ENCODE data around the gene EGLN1. TPM values are rescaled to one million over a fixed set of nuclear protein-coding genes. Genes with fewer than 3 reads are reported as not detected.
"Not testable (repeated sequence)": the region's sequence is repeated elsewhere in the genome, so short reads cannot be mapped to it uniquely, and the experiment has no call there.

The EGLN1 gene
- total RNA-seq, 2 experiments from 2014 or later = 19.0 to 36.6 TPM

- no peak overlapping the region for H2AFZ ChIP-seq (ENCODE audit: low read length)
- H3K9me3 ChIP-seq (ENCODE audit: low read length) = no peaks in the 10 kb centered on the region
- no TSS peak for BruUV-seq (replicated peaks)
- ChIA-PET CTCF (ENCODE audit: unreplicated experiment) (no interaction called here), POLR2A (interaction anchor here (0.7 kb wide), 1 partner anchor 66 kb away, joined by 3 read pairs; no protein-coding TSS in a partner anchor)
- intact Hi-C loops (cut with micrococcal nuclease; ENCODE audit: unreplicated experiment) = no loop called here
- TF ChIP-seq CTCF (conservative IDR thresholded peaks at IDR 0.05; ENCODE audit: low read length) (no peak), EZH2phosphoT487 (IDR thresholded peaks at IDR 0.05; ENCODE audit: borderline replicate concordance, low read depth, low read length) (no peak)
- H3K27ac ChIP-seq (ENCODE audit: low read depth, low read length, poor library complexity, severe bottlenecking) = no peak overlapping the region
- H3K4me1 ChIP-seq (ENCODE audit: insufficient read depth, low read length, poor library complexity, severe bottlenecking) = no peaks in the 10 kb centered on the region
- H3K36me3 ChIP-seq (ENCODE audit: insufficient read depth, low read length) = peaks cover 76% of the 10 kb centered on the region
- no peaks in the 10 kb centered on the region for H3K9me2 ChIP-seq (ENCODE audit: insufficient read depth, low read length)
- no peak overlapping the region for H3K4me2 ChIP-seq (ENCODE audit: low read length)
- H3K4me3 ChIP-seq (ENCODE audit: low read depth, low read length, poor library complexity, severe bottlenecking) = no peak overlapping the region
- no peak for DNase-seq (ENCODE audit: low spot score)
- no peaks in the 10 kb centered on the region for H3K79me2 ChIP-seq (ENCODE audit: insufficient read depth, low read depth, low read length)
- no peaks in the 10 kb centered on the region for H4K20me1 ChIP-seq (ENCODE audit: insufficient read depth, low read length)
These were observed 70.3 kb downstream of the EGLN1 start for GRCh38 chr1:231351816-231352215.

GRCh38 chr1:231348856-231349255, 73.2 kb downstream of the EGLN1 start:
- H3K4me2 ChIP-seq (ENCODE audit: low read length); intact Hi-C loops (cut with micrococcal nuclease; ENCODE audit: unreplicated experiment); H2AFZ ChIP-seq (ENCODE audit: low read length); H3K27ac ChIP-seq (ENCODE audit: low read depth, low read length, poor library complexity, severe bottlenecking); DNase-seq (ENCODE audit: low spot score); H3K4me1 ChIP-seq (ENCODE audit: insufficient read depth, low read length, poor library complexity, severe bottlenecking); H3K79me2 ChIP-seq (ENCODE audit: insufficient read depth, low read depth, low read length); H3K4me3 ChIP-seq (ENCODE audit: low read depth, low read length, poor library complexity, severe bottlenecking); H4K20me1 ChIP-seq (ENCODE audit: insufficient read depth, low read length); BruUV-seq (replicated peaks); H3K9me2 ChIP-seq (ENCODE audit: insufficient read depth, low read length); CTCF ChIA-PET (ENCODE audit: unreplicated experiment); H3K9me3 ChIP-seq (ENCODE audit: low read length): not testable (repeated sequence)
- POLR2A ChIA-PET = interaction anchor here (1.4 kb wide), 1 partner anchor 11 kb away, joined by 3 read pairs; the partner anchor contains the start of genes EXOC8 and SPRTN
- H3K36me3 ChIP-seq (ENCODE audit: insufficient read depth, low read length) = peaks cover 89% of the 10 kb centered on the region

- no peak for DNase-seq (ENCODE audit: low spot score)
- Histone ChIP-seq H3K4me1 (ENCODE audit: insufficient read depth, low read length, poor library complexity, severe bottlenecking) (no peaks in the 10 kb centered on the region), H3K79me2 (ENCODE audit: insufficient read depth, low read depth, low read length) (no peaks in the 10 kb centered on the region), H3K9me3 (ENCODE audit: low read length) (no peaks in the 10 kb centered on the region), H3K4me3 (ENCODE audit: low read depth, low read length, poor library complexity, severe bottlenecking) (no peak overlapping the region), H3K27ac (ENCODE audit: low read depth, low read length, poor library complexity, severe bottlenecking) (no peak overlapping the region), H3K9me2 (ENCODE audit: insufficient read depth, low read length) (no peaks in the 10 kb centered on the region), H2AFZ (ENCODE audit: low read length) (no peak overlapping the region), H4K20me1 (ENCODE audit: insufficient read depth, low read length) (no peaks in the 10 kb centered on the region), H3K36me3 (ENCODE audit: insufficient read depth, low read length) (peaks cover 90% of the 10 kb centered on the region), H3K4me2 (ENCODE audit: low read length) (no peak overlapping the region)
- ChIA-PET CTCF (ENCODE audit: unreplicated experiment) (no interaction called here), POLR2A (interaction anchor here (1.4 kb wide), 1 partner anchor 11 kb away, joined by 3 read pairs; the partner anchor contains the start of genes EXOC8 and SPRTN)
- intact Hi-C loops (cut with micrococcal nuclease; ENCODE audit: unreplicated experiment) = no loop called here
- no peak for TF ChIP-seq EZH2phosphoT487 (IDR thresholded peaks at IDR 0.05; ENCODE audit: borderline replicate concordance, low read depth, low read length)
- no peak for TF ChIP-seq CTCF (conservative IDR thresholded peaks at IDR 0.05; ENCODE audit: low read length)
- BruUV-seq (replicated peaks) = no TSS peak
These were observed 73.6 kb downstream of the EGLN1 start for GRCh38 chr1:231348442-231348841.
